GM21786 (cell line): ENCODE results near the gene FPR1.

ENCODE experiments used
- ATAC-seq: cut with Tn5 transposase; IDR thresholded peaks from one replicate; pipeline ENCODE4 v1.9.1; 2021; ENCODE audit not compliant: unreplicated experiment

FPR1 gene, protein sequence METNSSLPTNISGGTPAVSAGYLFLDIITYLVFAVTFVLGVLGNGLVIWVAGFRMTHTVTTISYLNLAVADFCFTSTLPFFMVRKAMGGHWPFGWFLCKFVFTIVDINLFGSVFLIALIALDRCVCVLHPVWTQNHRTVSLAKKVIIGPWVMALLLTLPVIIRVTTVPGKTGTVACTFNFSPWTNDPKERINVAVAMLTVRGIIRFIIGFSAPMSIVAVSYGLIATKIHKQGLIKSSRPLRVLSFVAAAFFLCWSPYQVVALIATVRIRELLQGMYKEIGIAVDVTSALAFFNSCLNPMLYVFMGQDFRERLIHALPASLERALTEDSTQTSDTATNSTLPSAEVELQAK

DNA sequence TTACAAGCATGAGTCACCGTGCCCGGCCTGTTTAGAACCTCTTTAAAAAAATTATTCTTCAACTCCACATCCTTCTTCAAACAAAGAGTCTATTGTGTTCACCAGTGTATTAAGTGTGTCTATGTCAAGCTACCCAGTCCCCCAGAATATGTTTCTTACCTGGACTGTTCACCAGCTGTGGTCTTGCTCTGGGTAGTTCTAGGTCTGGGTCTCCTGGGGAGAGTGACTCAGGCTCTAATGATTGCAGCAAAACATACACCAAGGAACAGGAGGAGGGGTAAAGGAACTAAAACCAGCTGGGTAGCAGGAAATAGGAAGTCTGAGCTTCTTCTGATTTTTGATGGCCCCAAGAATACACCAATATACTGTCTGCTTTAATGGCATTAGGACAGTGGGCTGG is at the start of gene FPR1:
TSS of gene FPR1 (minus strand) at position 224 of the 400 bp plus-strand sequence. CDS start 4,884 bp downstream, outside the sequence.
- no peak for ATAC-seq

DNA sequence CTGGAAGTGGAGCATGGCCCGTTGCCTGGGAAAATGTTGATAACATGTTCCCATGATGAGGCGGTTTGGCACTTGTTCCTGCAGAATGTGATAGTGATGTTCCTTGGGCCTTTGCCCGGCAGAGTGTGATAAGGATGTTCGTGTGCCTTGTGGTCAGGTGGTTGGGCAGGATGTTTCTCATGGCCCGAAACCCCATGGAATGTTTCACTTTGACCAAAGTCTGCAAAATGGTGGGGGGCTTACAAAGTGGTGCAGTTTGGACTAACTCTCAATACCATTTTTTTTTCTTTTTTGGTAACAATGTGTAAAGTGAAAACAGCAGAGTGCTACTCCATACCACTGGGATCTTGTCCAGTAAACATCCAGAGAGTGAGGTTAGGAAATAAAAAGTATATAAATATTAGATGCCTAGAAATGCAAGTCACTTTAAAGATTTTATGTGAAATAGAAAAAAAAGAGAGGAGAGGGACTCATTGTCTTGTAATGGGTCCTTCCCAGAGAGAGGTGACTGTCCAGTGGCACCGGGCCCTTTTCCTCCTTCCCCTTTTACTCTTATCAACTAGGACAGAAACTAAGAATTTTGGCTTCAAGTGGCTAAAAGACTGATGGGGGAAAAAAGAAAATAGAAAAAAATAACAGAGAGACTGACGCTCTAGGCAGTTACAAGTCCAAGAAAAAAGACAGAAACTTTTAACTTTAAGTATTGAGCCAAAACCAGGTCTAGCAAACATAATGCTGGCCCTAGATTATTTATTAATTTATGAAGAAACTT is 49.0 kb upstream of the FPR1 start:
- ATAC-seq = no peak

DNA sequence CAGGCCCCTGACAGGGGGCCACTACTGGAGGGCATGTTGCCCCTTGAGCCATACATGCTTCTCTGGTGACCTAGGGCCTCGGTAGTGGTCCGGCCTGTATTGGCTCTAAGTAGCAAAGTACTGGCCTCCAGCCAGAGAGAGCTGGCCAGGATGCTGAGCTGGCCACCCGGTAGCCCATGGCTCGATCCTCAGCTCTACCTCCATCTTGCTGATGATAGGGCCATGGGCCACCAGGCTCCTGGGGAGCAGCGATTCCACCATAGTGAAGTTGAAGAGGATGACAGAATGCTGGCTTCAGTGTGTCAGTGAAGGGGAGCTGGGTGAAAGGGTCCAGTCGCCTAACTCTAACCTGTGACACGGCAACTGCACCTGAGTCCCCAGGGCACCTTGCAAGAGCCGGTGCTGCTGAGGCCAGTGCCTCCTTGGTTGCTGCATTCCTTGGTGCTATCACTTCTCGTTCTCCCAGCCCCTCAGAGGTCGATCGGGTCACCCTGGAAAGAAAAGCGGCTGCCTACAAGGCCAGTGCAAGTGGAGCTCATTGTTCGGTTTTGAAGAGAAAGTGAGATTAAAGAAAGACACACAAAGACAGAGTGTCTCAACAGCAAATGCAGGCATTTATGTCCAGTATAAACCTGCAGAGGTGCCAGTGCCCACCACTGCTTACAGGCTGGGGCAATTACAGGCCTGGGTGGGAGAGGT is 48.2 kb upstream of the FPR1 start:
- no peak for ATAC-seq

DNA sequence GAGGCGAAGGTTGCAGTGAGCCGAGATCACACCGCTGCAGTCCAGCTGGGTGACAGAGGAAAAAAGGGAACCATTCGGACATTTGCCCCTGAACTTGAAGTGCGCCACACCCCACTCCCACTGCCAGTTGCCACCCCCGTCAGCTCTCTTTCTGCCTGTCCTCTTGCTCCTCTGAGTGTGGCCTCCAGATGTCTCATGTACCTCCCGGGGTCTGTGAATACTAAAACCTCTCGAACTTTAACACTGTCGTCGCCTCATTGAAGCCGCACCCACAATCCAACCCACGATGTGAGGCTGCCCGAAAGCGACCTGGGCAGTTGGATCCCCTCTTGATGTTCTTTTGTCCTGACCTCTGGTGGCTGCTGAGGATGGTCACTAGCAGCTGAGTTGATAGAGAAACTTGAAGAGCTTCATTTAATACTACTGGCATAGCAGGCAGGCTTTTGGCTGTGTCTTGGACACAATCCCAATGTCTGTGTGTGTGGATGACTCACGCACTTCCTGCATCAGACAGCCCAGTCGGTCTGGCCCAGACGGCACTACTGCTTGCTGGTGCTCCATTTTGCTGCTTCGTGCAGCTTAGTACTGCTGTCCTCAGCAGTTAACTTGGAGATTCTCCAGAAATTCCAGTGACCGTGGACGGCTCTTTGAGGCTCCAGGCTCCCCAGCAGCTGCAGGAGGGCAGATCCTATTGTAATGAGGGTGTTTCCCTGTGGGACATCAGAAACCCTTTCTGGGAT is 47.5 kb upstream of the FPR1 start:
- ATAC-seq = no peak

DNA sequence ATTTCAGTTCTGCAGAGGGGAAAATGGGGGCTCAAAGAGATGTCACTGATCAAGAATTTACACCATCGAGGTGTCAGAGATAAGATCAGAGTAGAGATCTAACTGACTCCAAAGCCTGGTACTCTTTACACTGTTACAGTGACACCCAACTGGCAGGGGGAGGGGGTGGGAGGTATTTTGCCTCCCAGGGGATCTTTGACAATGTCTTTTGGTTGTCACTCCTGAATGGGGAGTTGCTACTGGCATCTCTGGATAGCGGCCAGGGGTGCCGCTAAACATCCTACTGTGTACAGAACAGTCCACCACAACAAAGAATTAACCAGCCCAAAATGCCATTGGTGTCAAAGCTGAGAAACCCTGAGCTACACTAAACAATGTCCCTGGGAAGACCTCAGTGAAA is 46.4 kb upstream of the FPR1 start:
- ATAC-seq = no peak

DNA sequence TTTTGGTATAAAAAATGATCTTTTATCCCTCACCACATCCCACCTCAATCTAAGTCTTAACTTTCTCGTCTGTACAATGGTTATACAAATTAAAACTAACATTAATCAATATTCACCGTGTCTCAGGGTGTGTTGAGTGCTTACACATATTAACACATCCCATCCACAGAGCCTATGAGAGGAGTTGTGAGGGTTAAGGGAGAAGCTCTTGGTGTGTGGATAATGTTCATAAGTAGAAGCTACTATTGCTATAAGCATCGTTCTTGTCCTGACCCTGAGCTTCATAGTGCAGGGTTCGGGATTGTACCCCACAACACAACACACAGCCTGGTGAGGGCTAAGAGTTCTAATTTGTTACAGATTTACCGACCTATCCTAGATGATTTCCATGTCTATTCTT is 45.8 kb upstream of the FPR1 start:
- ATAC-seq = no peak

DNA sequence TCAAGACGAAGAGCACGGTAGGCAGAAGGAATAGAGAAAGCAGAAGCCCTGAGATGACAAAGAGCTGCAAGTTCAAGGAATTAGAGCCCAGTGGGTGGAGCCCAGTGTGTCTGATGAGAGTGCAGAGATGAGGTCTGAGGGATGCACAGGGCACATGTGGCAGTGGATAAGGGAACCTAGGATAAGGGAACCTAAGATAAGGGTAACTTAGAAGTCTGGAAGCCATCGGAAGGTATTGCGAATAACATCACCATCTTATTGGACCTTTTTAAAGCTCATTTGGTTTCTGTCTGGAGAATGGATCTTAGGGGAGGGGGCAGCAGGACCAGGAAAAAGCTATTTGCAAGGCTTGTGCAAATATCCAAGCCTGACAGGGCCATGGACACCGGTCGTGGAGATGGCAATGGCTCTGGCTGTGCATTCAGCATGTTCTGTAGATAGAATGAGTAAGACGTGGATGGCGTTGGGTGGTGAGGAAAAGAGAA is 44.6 kb upstream of the FPR1 start:
- ATAC-seq = no peak

DNA sequence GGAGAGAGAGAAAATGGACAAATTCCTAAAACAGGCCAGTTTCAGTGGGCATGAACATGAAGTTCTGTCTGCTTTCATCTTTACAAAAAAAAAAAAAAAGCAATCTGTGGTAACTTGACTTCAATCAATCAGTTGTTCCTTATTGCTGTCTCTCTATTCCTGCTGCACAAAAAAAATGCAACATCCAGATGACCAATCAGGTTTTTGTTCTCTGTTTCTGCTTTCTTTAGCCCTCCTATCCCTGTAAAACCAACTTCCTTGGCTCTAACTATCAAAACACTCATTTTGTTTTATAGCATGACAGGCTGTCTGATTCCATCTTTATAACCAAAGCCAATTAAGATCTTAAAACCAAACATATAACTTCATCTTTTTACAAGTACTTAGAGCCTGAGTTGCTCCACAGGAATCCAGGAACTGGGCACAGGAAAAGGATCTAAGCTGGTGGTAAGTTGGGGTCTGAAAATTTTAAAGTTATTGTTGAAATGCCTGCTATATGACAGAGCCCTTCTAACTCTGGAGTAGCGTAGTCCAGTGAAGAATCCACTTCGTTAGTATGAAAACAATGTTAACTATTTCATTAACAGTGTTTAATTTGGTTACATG is 43.3 kb upstream of the FPR1 start, which contains the start of gene FPR3:
TSS of gene FPR3 (plus strand) at position 273 of the 606 bp plus-strand sequence. CDS start 28,592 bp downstream, outside the sequence.
- ATAC-seq = no peak

DNA sequence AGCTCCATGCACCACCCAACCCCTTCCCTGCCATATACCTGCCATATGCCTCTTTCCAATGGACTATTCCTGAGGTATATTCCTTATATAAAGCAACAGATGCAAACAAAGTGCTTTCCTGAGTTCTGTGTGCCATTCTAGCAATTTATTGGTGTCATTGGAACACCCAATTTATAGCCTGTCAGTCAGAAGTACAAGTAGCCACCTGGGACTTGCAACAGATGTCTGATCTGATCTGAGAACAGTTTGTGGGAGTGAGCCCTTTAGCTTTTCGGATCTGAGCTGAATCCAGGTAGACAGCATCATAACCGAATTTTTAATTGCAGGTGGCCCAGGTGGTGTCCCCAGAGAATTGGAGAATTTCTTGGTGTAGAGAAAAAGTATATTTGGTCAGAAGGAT is 42.3 kb upstream of the FPR1 start:
- ATAC-seq = no peak

DNA sequence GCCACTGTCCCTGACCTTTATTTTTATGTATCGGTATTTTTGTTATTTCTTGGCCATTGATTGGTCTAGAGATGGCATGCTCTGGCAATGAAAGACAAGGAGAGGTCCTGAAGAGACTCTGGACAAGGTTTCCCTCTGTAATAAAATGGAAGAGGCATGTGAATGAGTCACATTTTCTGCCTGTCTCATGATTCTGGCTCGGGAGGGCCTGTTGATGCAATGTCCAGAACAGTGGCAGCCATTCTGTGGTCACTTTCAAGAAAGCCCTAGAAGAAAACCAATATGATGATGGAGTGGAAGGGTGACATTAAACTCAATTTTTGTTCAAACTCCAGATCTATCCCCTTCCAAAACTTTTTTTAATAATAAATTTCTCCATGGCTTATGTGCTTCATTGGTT is 41.3 kb upstream of the FPR1 start:
- no peak for ATAC-seq

DNA sequence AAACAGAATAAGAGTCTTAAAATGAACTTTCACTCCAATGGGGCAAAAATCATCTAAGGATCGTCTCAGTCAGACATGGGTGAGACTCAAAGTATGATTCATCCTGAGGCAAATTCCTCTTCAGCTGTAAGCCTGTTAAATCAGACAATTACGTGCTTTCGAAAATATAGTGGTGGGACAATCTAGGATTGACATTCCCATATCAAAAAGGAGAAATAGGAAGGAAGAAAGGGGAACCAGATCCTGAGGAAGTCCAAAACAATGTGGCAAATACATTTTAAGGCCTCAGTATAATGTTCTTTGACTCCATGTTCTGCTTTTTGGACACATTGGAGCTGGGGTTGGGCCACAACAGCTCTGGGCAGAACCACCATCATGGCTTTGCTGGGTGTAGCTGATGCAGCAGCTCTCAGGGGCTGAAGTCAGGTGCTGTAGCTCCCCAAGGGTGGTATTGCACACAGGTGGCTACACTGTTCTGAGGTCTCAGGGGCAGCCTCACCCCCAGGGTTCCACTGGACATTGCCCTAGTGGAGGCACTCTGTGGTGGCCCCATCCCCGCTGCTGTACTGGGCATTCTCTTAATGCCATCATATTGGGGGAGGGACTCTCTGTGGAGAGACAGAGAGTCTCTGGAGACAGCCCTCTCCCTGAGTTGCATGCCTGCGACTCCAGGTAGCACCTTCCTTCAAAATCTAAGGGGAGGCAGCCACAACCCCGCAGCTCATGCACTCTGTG is 37.5 kb upstream of the FPR1 start:
- ATAC-seq = no peak

DNA sequence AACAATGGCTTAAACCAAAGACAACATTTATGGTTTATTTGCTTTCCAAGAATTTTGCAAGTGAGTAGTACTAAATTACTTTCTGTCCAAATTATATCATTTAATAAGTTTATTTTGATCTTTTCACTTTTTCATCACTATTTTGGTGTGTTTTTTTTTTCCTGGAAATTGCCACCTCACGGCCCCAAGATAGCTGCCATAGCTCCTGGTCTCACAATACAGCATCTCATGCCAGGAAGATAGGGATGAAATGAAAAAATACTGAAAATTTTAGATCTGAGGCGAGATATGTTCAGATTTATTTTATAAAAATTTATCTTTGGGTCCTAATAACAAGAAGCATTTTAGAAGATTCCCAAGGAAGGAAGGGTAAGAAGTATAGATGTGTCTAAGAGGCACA is 36.4 kb upstream of the FPR1 start:
- no peak for ATAC-seq

DNA sequence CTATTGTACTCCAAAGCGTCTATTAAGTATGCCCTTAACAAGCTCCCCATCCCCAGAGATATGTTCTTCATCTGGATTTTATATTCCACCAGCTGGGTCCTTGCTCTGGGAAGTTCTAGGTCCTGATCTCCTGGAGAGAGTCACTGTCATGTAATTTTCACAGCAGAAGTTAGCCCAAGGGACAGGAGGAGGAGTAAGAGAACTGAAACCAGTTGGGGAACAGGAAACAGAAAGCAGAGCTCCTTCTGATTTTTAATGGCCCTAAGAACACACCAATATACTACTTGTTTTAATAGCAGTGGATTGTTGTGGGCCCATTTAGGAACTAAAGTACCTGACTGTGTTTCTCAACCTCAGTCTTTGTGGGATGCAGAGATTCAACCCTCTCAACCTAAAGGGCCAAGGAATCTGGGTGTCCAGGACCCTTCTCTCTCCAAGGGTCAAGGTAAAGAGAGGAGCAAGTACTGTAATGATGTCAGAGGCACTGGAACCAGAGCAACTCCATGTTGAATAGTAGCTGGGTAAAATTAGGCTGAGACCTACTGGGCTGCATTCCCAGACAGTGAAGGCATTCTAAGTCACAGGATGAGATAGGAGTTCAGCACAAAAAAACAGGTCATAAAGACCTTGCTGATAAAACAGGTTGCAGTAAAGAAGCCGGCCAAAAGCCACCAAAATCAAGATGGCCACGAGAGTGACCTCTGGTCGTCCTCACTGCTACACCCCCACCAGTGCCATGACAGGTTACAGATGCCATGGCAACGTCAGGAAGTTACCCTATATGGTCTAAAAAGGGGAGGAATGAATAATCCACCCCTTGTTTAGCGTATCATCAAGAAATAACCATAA is 35.2 kb upstream of the FPR1 start:
- no peak for ATAC-seq

DNA sequence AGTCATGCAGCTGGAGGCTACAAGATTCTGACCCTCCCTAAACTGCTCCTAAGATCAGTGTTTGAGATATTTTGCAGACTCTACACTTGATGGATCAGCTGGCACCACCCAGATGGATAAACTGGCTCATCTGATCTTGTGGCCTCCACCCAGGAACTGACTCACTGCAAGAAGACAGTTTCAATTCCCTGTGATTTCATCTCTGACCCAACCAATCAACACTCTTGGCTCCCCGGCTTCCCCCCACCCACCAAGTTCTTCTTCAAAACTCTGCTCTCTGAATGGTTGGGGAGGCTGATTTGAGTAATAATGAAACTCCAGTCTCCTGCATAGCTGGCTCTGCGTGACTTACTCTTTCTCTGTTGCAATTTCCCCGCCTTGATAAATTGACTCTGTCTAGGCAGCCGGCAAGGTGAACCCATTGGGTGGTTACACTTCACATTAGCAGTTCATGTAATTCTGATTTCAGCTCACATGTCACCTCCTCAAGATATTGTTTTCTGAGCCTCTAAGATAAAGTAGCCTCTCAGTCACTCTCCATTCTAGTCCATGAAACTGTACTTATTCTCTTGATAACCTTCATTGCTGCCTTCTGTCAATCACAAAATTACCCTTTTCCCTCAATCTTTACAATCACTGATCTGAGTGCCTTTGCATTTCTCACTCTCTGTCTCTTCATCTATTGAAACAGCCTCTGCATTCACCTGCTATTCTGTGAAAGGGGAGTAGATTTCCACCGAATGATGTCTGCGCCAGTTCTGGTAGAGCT is 33.4 kb upstream of the FPR1 start:
- ATAC-seq = no peak

DNA sequence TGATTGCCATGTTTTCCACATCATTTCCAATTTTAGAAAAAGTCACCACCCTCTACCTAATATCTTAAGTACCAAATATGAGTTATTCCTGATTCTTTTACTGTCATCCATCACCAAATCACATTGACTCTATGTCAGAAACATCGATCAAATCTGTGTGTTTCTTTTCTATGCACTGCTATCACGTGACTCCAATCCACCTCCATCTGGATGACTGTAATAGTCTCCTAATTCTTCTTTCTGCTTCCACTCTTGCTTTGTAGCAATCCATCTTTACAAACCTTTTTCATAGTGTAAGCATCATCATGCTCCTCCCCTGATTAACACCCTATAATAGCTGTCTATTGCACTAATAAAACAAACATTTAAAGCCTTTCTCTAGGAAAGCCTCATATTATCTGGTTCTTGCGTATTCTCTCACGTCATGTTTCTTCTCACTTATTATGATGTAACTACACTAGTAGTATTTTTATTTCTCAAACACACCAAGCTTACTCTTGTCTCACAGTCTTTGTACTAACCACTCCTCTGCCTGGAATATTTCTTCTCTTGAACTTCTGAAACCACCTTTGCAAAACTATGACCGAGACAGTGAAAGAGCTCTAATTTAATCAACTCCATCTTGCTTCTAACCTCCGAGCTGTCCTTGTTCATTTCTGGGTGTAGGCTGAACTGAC is 32.6 kb upstream of the FPR1 start:
- ATAC-seq = no peak

DNA sequence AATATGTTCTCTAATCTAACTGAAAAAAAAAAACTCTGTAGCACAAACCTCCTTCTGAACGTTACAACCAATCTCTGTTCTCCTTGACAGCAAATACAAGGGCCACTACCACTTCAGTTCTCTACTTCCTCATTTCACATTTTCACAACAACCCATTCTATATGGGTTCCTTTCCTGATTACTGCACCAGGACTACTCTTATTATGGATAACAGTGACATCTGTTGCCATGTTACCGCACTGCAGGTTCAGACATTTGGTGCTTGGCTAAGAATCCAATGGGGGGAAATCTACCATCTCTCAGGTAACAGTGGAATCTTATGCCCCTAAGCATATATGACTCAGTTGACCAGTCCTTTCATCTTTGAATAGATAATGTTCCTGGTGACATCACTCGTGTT is 31.7 kb upstream of the FPR1 start:
- ATAC-seq = no peak

DNA sequence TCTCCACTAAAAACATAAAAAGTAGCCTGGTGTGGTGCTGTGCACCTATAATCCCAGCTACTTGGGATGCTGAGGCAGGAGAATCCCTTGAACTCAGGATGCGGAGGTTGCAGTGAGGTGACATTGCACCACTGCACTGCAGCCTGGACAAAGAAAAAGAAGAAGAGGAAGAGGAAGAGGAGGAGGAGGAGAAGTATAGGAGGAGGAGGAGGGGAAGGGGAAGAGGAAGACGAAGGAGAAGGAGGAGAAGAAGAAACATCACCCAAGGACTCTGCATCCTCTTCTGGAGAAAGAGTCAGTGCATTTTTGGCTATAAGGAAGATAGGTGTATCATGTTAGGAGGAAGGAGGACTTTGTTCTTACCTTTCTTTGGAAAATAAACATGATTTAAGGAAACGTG is 30.3 kb upstream of the FPR1 start:
- ATAC-seq = no peak

DNA sequence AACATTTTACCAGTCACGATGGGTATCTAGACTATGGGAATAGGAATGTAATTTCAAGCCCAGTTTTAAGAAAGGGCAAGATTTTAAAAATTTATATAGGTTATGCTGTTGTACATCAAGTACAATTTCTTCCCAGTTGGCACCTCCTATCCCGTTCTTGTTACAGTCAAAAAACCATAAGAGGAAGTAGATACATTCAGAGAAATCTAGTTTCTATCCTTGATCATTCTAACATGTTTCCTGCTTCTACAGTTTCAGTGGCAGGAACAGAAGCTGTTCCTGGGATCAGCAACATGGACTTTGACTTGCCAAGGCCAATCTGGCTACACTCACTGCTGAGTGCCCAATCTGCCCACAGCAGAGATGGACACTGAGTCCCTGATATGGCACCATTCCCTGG is 28.6 kb upstream of the FPR1 start:
- ATAC-seq = no peak
